Activated T-cell treated with anti-CD3 and anti-CD28 coated beads, Interleukin-2, amount 50 U/mL, for 1 hour (primary cell): ENCODE results near the gene GCSH.

Source experiments
- DNase-seq: peaks from one replicate; pipeline ENCODE4 v3.0.0-alpha.2; 2020

Gene GCSH

DNA sequence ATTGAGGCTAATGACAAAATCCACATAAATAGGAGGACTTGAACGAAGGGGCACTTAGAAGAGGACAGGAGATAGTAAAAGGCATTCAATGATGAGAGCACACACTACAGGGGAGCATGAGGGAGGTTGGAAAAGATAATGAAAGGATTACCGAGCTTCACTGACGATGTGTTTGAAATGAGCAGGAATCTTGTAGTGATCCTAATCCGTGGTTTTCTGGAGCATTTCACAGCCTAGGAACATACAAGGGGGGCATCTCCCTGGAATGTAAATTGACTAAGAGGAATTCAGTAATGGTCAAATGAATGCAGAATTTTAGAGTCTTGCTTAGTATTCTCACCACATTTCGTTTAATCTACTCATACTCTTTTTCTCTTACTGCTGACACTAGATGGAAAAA lies 55.4 kb downstream of the GCSH start:
- no peak for DNase-seq

DNA sequence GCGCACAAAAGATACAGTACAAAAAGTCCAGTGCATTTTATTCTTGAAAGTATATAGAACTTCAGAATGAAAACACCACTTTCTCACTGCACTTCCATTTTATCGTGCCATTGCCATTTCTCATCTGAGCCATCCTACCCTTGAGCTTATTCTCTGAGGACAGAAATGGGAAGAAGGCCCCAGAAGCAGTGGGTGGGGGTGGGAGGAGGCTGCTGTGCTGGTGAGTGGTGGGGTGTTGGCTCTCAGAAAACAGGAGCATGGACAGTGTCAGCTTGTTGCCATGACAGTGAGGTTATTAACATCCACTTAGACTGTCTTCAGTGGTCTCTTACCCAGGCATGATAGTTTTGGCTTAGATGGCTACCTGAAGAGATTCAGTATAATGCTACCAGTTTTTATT lies 56.1 kb downstream of the GCSH start:
- DNase-seq = no peak

DNA sequence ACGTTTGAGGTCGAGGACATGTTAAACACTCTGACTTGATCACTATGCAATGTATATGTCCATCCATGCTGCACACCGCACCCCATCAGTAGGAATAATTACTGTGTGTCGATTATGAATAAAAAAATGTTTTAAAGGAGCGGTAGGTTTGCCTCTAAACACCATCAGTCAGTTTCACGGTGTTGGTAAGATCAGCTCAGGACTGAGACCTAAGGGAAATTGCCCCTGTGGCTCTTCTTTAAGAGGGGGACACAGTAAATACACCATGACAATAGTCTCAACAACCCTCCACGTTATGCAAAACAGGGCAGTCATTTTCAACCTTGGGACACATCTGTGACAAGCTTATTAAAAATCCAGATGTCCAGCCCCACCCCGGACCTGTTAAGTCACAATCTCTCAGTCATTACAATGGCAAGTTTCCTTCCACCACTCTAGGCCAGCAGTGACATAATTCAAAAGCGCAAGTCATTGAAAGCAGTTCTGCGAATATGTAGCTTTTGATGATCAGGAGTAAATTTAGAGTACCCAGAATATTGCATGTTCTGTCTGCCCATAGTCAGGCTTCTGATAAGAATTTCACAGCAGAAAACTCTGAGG lies 59.3 kb downstream of the GCSH start:
- DNase-seq = no peak

DNA sequence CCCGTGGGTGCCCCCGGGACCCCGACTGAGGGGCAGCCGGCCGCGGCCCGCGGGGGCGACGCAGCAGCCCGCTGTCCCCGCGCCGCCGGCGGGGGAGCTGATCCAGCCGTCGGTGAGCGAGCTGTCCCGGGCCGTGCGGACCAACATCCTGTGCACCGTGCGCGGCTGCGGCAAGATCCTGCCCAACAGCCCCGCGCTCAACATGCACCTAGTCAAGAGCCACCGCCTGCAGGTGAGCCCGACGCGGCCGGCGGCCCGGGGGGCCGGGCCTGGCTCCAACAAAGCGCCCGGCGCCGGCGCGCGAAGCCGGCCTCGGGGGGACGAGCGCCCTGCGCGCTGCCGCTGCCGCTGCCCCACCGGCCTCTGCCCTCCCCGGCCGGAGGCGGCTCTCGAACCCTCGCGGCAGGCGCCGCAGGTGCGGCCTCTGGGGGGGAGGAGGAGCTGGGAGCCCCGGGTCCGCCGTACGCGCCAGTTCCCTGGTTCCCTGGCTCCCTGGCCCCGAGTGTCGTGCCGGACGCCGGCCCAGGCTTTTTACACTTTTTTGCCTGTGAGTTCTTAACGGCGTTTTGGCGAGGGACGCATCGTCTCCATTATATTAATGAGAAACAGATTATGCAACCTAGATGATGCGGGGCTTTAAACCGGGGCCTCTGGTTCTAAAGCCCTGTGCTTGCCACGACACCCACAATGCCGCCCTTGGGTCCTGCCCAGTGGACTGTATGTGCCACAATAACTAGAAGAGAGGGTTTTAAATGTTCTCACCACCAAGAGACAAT lies 60.0 kb downstream of the GCSH start:
- no peak for DNase-seq

DNA sequence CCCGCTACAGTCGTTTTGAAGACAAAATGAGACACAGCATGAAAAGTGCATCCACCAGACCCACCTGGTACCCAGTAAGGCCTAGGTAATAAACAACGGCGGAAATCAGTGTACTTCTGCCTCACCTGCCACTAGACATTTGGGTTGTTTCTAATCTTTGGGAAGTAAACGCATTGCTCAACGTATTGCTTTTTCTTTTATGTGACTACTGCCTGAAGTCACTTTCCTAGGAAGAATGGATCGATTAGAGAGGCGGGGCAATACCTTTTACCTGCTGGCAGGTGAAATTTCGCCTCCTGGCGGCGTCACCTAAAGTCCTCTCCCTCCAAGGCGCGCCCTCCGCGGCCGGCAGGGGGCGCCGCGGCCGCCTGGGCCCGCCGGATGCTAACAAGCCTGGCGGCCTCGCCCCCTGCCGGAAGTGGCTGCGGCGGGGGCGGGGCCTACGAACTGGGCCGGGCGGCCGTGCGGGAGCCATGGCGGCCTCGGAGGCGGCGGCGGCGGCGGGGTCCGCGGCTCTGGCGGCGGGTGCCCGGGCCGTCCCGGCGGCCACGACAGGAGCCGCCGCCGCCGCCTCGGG lies 60.7 kb downstream of the GCSH start, which contains the start of gene ATMIN:
TSS of gene ATMIN (plus strand) at position 445 of the 577 bp plus-strand sequence. CDS start at position 474, 29 bp downstream.
- DNase-seq = peak; percentile 91
